A549 treated with GW870086 at 1 μM for 4 hours (cell line): ENCODE measurements around the gene SWT1. TPM values are rescaled to one million over a fixed set of nuclear protein-coding genes. Genes with fewer than 3 reads are reported as not detected.

ENCODE experiments used
- total RNA-seq: library from RNA; stranded (reverse); fragments of 200-300 nt; extraction: Qiagen RNA extraction; gene quantifications from 5 replicates; pipeline ENCODE4 v1.2.3, GENCODE V29; 2022; ENCODE audit warnings: low read depth

Gene SWT1, protein sequence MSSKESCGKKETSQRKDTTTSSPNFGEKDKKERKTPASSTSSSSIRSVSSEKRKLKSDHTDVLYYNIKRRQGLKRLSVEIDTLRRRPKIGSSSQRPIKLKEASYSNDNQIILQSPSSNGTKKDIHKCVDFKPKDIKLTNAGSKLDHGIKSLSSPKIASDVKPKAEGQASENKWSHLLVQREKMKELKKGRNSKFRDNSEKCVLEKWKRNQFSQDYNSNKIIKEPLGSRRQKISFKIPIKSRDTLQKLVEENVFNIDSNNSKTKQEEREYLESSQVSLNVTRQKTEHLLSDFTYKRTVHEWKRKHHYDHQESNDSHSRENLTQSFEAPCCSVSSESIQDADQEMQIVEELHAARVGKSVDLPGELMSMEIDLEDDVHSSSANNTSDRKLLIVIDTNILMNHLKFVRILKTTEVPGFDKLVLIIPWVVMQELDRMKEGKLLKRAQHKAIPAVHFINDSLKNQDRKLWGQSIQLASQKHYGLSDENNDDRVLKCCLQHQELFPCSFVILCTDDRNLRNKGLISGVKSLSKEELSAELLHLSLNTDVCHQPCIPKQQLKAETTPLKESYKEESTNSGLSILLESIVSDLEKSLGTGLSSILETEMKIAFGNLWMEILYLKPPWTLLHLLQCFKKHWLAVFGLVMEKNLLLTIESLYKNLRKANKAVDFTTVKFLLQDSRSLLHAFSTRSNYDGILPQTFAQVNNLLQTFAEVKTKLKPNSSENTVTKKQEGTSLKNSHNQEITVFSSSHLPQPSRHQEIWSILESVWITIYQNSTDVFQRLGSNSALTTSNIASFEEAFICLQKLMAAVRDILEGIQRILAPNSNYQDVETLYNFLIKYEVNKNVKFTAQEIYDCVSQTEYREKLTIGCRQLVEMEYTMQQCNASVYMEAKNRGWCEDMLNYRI
- total RNA-seq = 1.2 to 1.7 TPM (median 1.5 TPM) in 5 replicates

DNA sequence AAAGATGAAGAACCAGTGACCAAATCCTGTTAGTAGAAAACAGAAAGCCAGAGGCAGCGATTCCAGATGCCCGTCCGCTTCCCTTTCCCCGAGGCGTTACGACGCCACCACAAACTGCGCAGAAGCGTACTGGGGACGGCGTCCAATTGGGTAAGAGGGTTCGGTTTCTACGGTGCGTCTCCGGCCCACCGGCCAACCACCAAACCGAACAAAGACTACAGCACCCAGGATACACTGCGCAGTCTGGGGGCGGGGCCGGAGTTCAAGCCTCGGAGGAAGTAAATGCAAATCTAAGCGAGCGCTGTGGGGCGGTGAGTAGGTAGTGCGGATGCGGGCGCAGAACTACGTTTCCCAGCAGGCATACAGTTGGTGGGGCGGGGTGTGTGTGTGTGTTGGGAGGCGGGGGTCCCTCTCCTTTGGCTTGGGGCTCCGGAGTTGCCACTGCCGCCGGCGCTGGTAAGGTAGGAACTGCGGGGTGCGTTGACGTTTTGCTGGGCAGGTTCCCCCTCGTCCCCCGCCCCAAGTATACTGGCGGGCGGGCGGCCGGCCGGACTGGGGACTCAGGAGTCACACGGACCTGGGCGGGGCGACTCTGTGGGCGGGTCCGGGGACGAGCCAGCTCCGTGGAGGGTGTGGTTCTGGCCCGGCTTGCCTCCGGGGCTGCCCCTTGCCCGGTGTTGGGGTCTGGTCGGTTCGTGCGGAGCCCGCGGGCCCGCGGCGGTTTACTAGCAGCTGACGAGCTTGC is at the start of gene SWT1, which contains the start of gene TRMT1L:
Gene SWT1 (plus strand): TSS at position 314 of the 745 bp plus-strand sequence. CDS start 3,675 bp downstream, outside the sequence.
Gene TRMT1L (minus strand): TSS at position 100 of the 745 bp plus-strand sequence. CDS start 241 bp downstream, outside the sequence.

GRCh38 chr1:185317034-185317885 is 160.3 kb downstream of the SWT1 start, which contains the start of gene IVNS1ABP:
Gene IVNS1ABP (minus strand): TSS chr1:185317243. CDS start chr1:185309493, 7,750 bp downstream.

Other genes starting within 250 kb of the SWT1 start
- 0.80 to 1.2 TPM (median 0.88 TPM) in 5 replicates for gene NIBAN1, start 182.7 kb upstream of the SWT1 start, total RNA-seq
- gene RNF2, start 111.6 kb upstream of the SWT1 start, total RNA-seq = 17.8 to 20.1 TPM (median 18.9 TPM) in 5 replicates
- gene TRMT1L, start 214 bp upstream of the SWT1 start, total RNA-seq = 8.0 to 13.3 TPM (median 12.4 TPM) in 5 replicates
- gene IVNS1ABP, start 160.1 kb downstream of the SWT1 start, total RNA-seq = 23.0 to 28.3 TPM (median 26.1 TPM) in 5 replicates